OCI-LY1 (cell line): ENCODE data around the gene PLPPR2.
"Not testable (repeated sequence)": the region's sequence is repeated elsewhere in the genome, so short reads cannot be mapped to it uniquely, and the experiment has no call there.

Experiments
- H2AFZ ChIP-seq: fragments of 200-600 bp; sonication (generic), shearing (Covaris generic); 2 replicates; pipeline ENCODE4 v1.6.0; 2014; ENCODE audit warnings: antibody characterized with exemption, mild to moderate bottlenecking, low read length
- H3F3A ChIP-seq: fragments of 200-600 bp; sonication (generic), shearing (Covaris generic); 2 replicates; pipeline ENCODE4 v1.6.0; 2014; ENCODE audit warnings: mild to moderate bottlenecking, antibody characterized with exemption, low read length, moderate library complexity; ENCODE audit not compliant: insufficient read depth
- H3K27ac ChIP-seq: fragments of 200-600 bp; sonication (generic); 2 replicates; pipeline ENCODE4 v1.5.1; 2014; ENCODE audit warnings: low read length, mixed run types, mild to moderate bottlenecking, low read depth; ENCODE audit not compliant: poor library complexity, severe bottlenecking
- H3K27me3 ChIP-seq: fragments of 200-600 bp; sonication (generic); 2 replicates; pipeline ENCODE4 v1.6.0; 2014; ENCODE audit warnings: antibody characterized with exemption, mild to moderate bottlenecking, low read length, moderate library complexity; ENCODE audit not compliant: insufficient read depth
- H3K36me3 ChIP-seq: fragments of 200-600 bp; sonication (generic); 2 replicates; pipeline ENCODE4 v1.6.1; 2014; ENCODE audit warnings: mild to moderate bottlenecking, antibody characterized with exemption, low read length, moderate library complexity, mixed read lengths; ENCODE audit not compliant: insufficient read depth
- H3K4me1 ChIP-seq: fragments of 200-600 bp; sonication (generic); 2 replicates; pipeline ENCODE4 v1.5.1; 2014; ENCODE audit warnings: mild to moderate bottlenecking, low read length, moderate library complexity; ENCODE audit not compliant: insufficient read depth, severe bottlenecking
- H3K4me2 ChIP-seq: fragments of 200-600 bp; sonication (generic), shearing (Covaris generic); 2 replicates; pipeline ENCODE4 v1.6.1; 2014; ENCODE audit warnings: low read length
- H3K4me3 ChIP-seq: fragments of 200-600 bp; sonication (generic); 2 replicates; pipeline ENCODE4 v1.5.1; 2014; ENCODE audit warnings: low read length, low read depth, mild to moderate bottlenecking, mixed read lengths; ENCODE audit not compliant: poor library complexity, severe bottlenecking
- H3K79me2 ChIP-seq: fragments of 200-600 bp; shearing (Covaris generic); 2 replicates; pipeline ENCODE4 v1.6.1; 2016; ENCODE audit warnings: mixed run types, low read length, mixed read lengths; ENCODE audit not compliant: insufficient read depth
- H3K9ac ChIP-seq: fragments of 200-600 bp; sonication (generic), shearing (Covaris generic); 2 replicates; pipeline ENCODE4 v1.6.1; 2014; ENCODE audit warnings: mild to moderate bottlenecking, low read length, mixed read lengths
- H3K9me2 ChIP-seq: fragments of 200-600 bp; sonication (generic), shearing (Covaris generic); 2 replicates; pipeline ENCODE4 v1.6.1; 2014; ENCODE audit warnings: low read depth, mild to moderate bottlenecking, low read length, mixed read lengths
- H3K9me3 ChIP-seq: fragments of 200-600 bp; shearing (Covaris generic); 2 replicates; pipeline ENCODE4 v1.6.1; 2014; ENCODE audit warnings: low read length, mixed read lengths
- H4K20me1 ChIP-seq: fragments of 200-600 bp; sonication (generic), shearing (Covaris generic); 2 replicates; pipeline ENCODE4 v1.6.0; 2016; ENCODE audit warnings: mild to moderate bottlenecking, low read length; ENCODE audit not compliant: insufficient read depth
- EZH2 ChIP-seq: fragments of 200-600 bp; sonication (generic), shearing (Covaris generic); IDR thresholded peaks from 2 replicates; pipeline ENCODE4 v1.8.0; 2017; ENCODE audit warnings: borderline replicate concordance, mixed run types, mild to moderate bottlenecking, antibody characterized with exemption, low read length, moderate library complexity, mixed read lengths
- TF ChIP-seq, protein P1 (sequence below): fragments of 200-600 bp; sonication (generic), shearing (Covaris generic); IDR thresholded peaks from 2 replicates; pipeline ENCODE4 v1.5.1; 2017; ENCODE audit warnings: mild to moderate bottlenecking, antibody characterized with exemption, low read length, moderate library complexity, mixed read lengths

The PLPPR2 gene

DNA sequence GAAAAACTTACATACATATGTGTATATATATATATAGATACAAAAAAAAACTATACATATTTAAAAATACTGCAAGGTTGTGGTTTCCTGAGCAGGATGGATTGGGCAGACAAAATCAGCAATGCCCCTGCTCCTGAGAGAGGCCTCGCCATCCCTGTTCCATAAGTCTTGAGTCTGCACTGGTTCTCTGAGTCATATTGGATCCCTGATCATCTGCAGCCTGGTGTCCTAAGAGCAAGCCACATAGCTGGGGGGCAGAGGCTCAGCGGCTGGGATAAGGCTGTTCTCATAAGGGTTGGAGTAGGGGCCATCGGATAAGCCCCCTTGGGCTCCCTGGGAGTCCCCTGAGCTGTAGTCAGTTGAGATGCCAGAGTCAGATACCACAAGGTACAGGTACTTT is 22.5 kb downstream of the PLPPR2 start:
- H2AFZ ChIP-seq: no peak overlapping the region
- TF ChIP-seq, protein P1, sequence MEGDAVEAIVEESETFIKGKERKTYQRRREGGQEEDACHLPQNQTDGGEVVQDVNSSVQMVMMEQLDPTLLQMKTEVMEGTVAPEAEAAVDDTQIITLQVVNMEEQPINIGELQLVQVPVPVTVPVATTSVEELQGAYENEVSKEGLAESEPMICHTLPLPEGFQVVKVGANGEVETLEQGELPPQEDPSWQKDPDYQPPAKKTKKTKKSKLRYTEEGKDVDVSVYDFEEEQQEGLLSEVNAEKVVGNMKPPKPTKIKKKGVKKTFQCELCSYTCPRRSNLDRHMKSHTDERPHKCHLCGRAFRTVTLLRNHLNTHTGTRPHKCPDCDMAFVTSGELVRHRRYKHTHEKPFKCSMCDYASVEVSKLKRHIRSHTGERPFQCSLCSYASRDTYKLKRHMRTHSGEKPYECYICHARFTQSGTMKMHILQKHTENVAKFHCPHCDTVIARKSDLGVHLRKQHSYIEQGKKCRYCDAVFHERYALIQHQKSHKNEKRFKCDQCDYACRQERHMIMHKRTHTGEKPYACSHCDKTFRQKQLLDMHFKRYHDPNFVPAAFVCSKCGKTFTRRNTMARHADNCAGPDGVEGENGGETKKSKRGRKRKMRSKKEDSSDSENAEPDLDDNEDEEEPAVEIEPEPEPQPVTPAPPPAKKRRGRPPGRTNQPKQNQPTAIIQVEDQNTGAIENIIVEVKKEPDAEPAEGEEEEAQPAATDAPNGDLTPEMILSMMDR: no peak
- TF ChIP-seq EZH2: no peak
- H3K9ac ChIP-seq: no peak overlapping the region
- H3K4me2 ChIP-seq: no peak overlapping the region
- H3F3A ChIP-seq: no peaks in the 10 kb centered on the region
- H4K20me1 ChIP-seq: no peaks in the 10 kb centered on the region
- no peaks in the 10 kb centered on the region for H3K9me2 ChIP-seq
- H3K27ac ChIP-seq: peak overlapping the region; percentile 88
- no peak overlapping the region for H3K4me3 ChIP-seq
- no peaks in the 10 kb centered on the region for H3K27me3 ChIP-seq
- H3K79me2 ChIP-seq: no peaks in the 10 kb centered on the region
- H3K9me3 ChIP-seq: no peaks in the 10 kb centered on the region
- peaks cover 14% of the 10 kb centered on the region; the same call in 1 of the 2 replicates for H3K36me3 ChIP-seq
- H3K4me1 ChIP-seq: peaks cover 48% of the 10 kb centered on the region

DNA sequence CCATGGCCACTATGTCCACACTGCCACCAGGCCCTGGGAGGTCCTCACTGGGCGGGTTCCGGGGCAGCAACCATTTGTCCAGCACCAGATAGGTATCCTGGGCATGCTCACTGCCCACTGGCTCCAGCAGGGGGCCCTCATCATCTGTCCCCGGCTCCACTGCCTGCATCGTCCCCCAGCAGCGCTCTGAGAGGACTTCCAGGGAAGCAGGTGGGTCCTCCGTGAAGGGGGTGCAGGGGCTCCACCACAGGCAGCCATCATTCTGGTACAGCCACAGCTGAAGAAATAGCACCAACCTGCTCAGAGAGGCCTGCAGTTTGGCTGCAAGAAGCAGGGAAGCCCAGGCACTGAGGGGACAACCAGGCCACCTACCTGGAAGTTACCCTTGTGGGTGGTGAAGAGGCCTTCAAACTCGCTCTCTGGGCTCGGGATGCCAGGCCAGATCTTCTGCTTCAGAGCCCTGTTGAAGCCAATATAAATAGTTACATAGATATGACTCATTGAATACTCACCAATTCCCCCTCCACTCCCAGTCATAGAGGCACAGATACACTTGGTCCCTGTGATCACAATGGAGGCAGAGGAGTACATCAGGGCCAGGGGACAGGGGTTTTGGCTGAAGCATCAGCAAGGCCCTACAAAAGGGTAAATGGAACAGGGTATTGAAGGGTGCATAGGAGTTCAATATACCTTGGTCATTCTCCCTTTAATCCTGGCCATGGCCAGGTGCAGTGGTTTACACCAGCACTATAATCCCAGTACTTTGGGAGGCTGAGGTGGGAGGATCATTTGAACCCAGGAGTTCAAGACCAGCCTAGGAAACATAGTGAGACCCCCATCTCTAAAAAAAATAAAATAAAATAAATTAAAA is 23.3 kb downstream of the PLPPR2 start:
- H4K20me1 ChIP-seq: no peaks in the 10 kb centered on the region
- H3K27me3 ChIP-seq: no peaks in the 10 kb centered on the region
- no peak overlapping the region for H3K4me3 ChIP-seq
- no peaks in the 10 kb centered on the region for H3K9me3 ChIP-seq
- no peak overlapping the region for H2AFZ ChIP-seq
- no peaks in the 10 kb centered on the region for H3K79me2 ChIP-seq
- H3K4me2 ChIP-seq: no peak overlapping the region
- H3K36me3 ChIP-seq: peaks cover 14% of the 10 kb centered on the region; the same call in 1 of the 2 replicates
- H3F3A ChIP-seq: no peaks in the 10 kb centered on the region
- H3K9me2 ChIP-seq: no peaks in the 10 kb centered on the region
- TF ChIP-seq, protein P1: peak; percentile 57
- no peak for TF ChIP-seq EZH2
- no peak overlapping the region for H3K9ac ChIP-seq
- H3K27ac ChIP-seq: no peak overlapping the region
- peaks cover 53% of the 10 kb centered on the region for H3K4me1 ChIP-seq

DNA sequence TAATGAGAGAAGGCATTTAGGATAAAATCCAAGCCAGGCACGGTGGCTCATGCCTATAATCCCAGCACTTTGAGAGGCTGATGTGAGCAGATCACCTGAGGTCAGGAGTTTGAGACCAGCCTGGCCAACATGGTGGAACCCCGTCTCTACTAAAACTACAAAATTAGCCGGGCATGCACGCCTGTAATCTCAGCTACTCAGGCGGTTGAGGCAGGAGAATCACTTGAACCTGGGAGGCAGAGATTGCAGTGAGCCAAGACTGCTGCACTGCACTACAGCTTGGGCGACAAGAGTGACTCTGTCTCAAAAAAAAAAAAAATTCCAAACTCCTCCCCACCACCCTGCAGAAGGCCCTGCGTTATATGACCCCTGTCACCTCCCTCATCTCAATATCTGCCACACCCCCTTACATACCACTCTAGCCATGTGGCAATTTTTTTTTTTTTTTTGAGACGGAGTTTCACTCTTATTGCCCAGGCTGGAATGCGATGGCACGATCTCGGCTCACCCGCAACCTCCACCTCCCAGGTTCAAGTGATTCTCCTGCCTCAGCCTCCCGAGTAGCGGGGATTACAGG is 24.1 kb downstream of the PLPPR2 start:
- not testable (repeated sequence) for H3K27me3 ChIP-seq, H3K4me3 ChIP-seq, H3K27ac ChIP-seq, H3F3A ChIP-seq, H3K9me3 ChIP-seq, H3K79me2 ChIP-seq, H2AFZ ChIP-seq, H3K9me2 ChIP-seq, H4K20me1 ChIP-seq, H3K9ac ChIP-seq
- peaks cover 14% of the 10 kb centered on the region; the same call in 1 of the 2 replicates for H3K36me3 ChIP-seq
- H3K4me2 ChIP-seq: peak overlapping the region; percentile 89
- H3K4me1 ChIP-seq: peaks cover 49% of the 10 kb centered on the region
